Activated CD8-positive, alpha-beta T cell treated with anti-CD3 and anti-CD28 coated beads for 36 hours (primary cell): ENCODE results near the gene TLE2. TPM values are rescaled to one million over a fixed set of nuclear protein-coding genes. Genes with fewer than 3 reads are reported as not detected.
A peak's percentile ranks its signal among the peaks of the same experiment; 100 is the strongest.

Experiments
- ATAC-seq: fragments of 200-7000 bp; cut with Tn5 transposase; one replicate; pipeline ENCODE4 v1.10.0; 2021; ENCODE audit warnings: mild to moderate bottlenecking, moderate library complexity
- CTCF ChIA-PET: fragments of 350-600 bp; sonication (Branson Sonifier 250); formaldehyde crosslinking; loops from one replicate; lab custom pipeline; 2021; ENCODE audit warnings: antibody characterized with exemption; lab: Charles Lee
- POLR2A ChIA-PET: fragments of 350-600 bp; sonication (Branson Sonifier 250); formaldehyde crosslinking; loops from one replicate; lab custom pipeline; 2021; ENCODE audit warnings: antibody characterized with exemption; lab: Charles Lee
- DNase-seq: peaks from one replicate; pipeline ENCODE4 v3.0.0-alpha.2; 2020
- H3K27ac Mint-ChIP-seq: one replicate; pipeline ENCODE4 v1.8.0; 2021; ENCODE audit warnings: mild to moderate bottlenecking, mixed read lengths
- H3K27me3 Mint-ChIP-seq: one replicate; pipeline ENCODE4 v1.8.0; 2021; ENCODE audit warnings: mixed read lengths
- H3K36me3 Mint-ChIP-seq: one replicate; pipeline ENCODE4 v1.8.0; 2021; ENCODE audit warnings: low read depth, mixed read lengths
- H3K4me1 Mint-ChIP-seq: one replicate; pipeline ENCODE4 v1.8.0; 2021; ENCODE audit warnings: low read depth, mixed read lengths
- H3K4me3 Mint-ChIP-seq: one replicate; pipeline ENCODE4 v1.8.0; 2021; ENCODE audit warnings: mild to moderate bottlenecking, moderate library complexity, mixed read lengths
- H3K9me3 Mint-ChIP-seq: one replicate; pipeline ENCODE4 v1.8.0; 2021; ENCODE audit warnings: mixed read lengths
- CTCF ChIP-seq: fragments of 200-600 bp; IDR thresholded peaks from one replicate; pipeline ENCODE4 v1.8.0; 2022; ENCODE audit warnings: antibody characterized with exemption, mild to moderate bottlenecking
- intact Hi-C: fragments of 100-400 bp; cut with micrococcal nuclease; formaldehyde crosslinking; loops from one replicate; pipeline ENCODE4 v1.10.0; 2022
- total RNA-seq, 2 experiments: library from RNA; stranded (reverse); gene quantifications; one replicate each; pipeline ENCODE4 v1.2.3, GENCODE V29; 2021

The TLE2 gene
- total RNA-seq, 2 experiments from 2014 or later: 2.8 to 3.0 TPM

- CTCF ChIA-PET: interaction anchor here (0.9 kb wide), 1 partner anchor 127 kb away, joined by 3 read pairs; no protein-coding TSS in a partner anchor
- no peak for TF ChIP-seq CTCF
These were observed 47.2 kb downstream of the TLE2 start for GRCh38 chr19:2981898-2982297.

GRCh38 chr19:2978772-2979171 is 50.3 kb downstream of the TLE2 start:
- no peak for TF ChIP-seq CTCF
- peaks cover 18% of the 10 kb centered on the region for H3K4me1 Mint-ChIP-seq
- ChIA-PET CTCF (no interaction called here), POLR2A (no interaction called here)
- ATAC-seq: no peak
- H3K36me3 Mint-ChIP-seq: no peaks in the 10 kb centered on the region
- no peak overlapping the region for H3K4me3 Mint-ChIP-seq
- no peaks in the 10 kb centered on the region for H3K9me3 Mint-ChIP-seq
- no peak overlapping the region for H3K27ac Mint-ChIP-seq
- DNase-seq: no peak
- H3K27me3 Mint-ChIP-seq: peaks cover 11% of the 10 kb centered on the region
- intact Hi-C loops: no loop called here

More at GRCh38 chr19:2981898-2982297, 47.2 kb downstream of the TLE2 start:
- intact Hi-C loops: no loop called here
- no peak for DNase-seq
- no peaks in the 10 kb centered on the region for H3K36me3 Mint-ChIP-seq
- POLR2A ChIA-PET: interaction anchor here (1.1 kb wide), 1 partner anchor 76 kb away, joined by 3 read pairs; no protein-coding TSS in a partner anchor
- ATAC-seq: no peak
- H3K4me3 Mint-ChIP-seq: no peak overlapping the region
- H3K9me3 Mint-ChIP-seq: no peaks in the 10 kb centered on the region
- peaks cover 6% of the 10 kb centered on the region for H3K4me1 Mint-ChIP-seq
- peaks cover 12% of the 10 kb centered on the region for H3K27me3 Mint-ChIP-seq
- no peak overlapping the region for H3K27ac Mint-ChIP-seq

GRCh38 chr19:2978166-2978767 is 50.8 kb downstream of the TLE2 start:
- peaks cover 18% of the 10 kb centered on the region for H3K4me1 Mint-ChIP-seq
- no peak overlapping the region for H3K27ac Mint-ChIP-seq
- no peak for ATAC-seq
- POLR2A ChIA-PET: interaction anchor here (1.3 kb wide), 1 partner anchor 58 kb away, joined by 3 read pairs; no protein-coding TSS in a partner anchor
- no peak for DNase-seq
- no peaks in the 10 kb centered on the region for H3K9me3 Mint-ChIP-seq
- intact Hi-C loops: no loop called here
- TF ChIP-seq CTCF: no peak
- H3K4me3 Mint-ChIP-seq: peak overlapping the region; percentile 82
- peaks cover 7% of the 10 kb centered on the region for H3K27me3 Mint-ChIP-seq
- H3K36me3 Mint-ChIP-seq: no peaks in the 10 kb centered on the region
- CTCF ChIA-PET: interaction anchor here (0.6 to 5.2 kb wide), 4 partner anchors 15 to 168 kb away, joined by 3 to 22 read pairs (median 8); no protein-coding TSS in a partner anchor

- peaks cover 18% of the 10 kb centered on the region for H3K4me1 Mint-ChIP-seq
- no peaks in the 10 kb centered on the region for H3K36me3 Mint-ChIP-seq
- ChIA-PET POLR2A (interaction anchor here (1.3 kb wide), 1 partner anchor 58 kb away, joined by 3 read pairs; no protein-coding TSS in a partner anchor), CTCF (interaction anchor here (0.6 to 5.2 kb wide), 5 partner anchors 15 to 168 kb away, joined by 3 to 22 read pairs (median 3); no protein-coding TSS in a partner anchor)
- H3K4me3 Mint-ChIP-seq: peak overlapping the region; percentile 82
- H3K27ac Mint-ChIP-seq: no peak overlapping the region
- DNase-seq: no peak
- ATAC-seq: no peak
- H3K27me3 Mint-ChIP-seq: peaks cover 5% of the 10 kb centered on the region
- intact Hi-C loops: no loop called here
- no peak for TF ChIP-seq CTCF
- no peaks in the 10 kb centered on the region for H3K9me3 Mint-ChIP-seq
These were observed 51.3 kb downstream of the TLE2 start for GRCh38 chr19:2977746-2978138.
